PC-3 (cell line): ENCODE data around the gene PLBD1. TPM values are rescaled to one million over a fixed set of nuclear protein-coding genes. Genes with fewer than 3 reads are reported as not detected.

Experiments used
- ATAC-seq: fragments of 200-7000 bp; cut with Tn5 transposase; 2 replicates; pipeline ENCODE4 v1.9.1; 2020; ENCODE audit warnings: mild to moderate bottlenecking, moderate library complexity
- BruUV-seq: library from RNA; stranded (reverse); fragments of 400-500 nt; replicated peaks from 2 replicates; lab custom pipeline; 2021; lab: Mats Ljungman, UMichigan
- CTCF ChIA-PET: fragments of 300-600 bp; sonication (Branson Sonifier 250); formaldehyde crosslinking; loops from one replicate; lab custom pipeline; 2022; ENCODE audit warnings: antibody characterized with exemption; lab: Charles Lee
- POLR2A ChIA-PET: fragments of 300-600 bp; sonication (Branson Sonifier 250); formaldehyde crosslinking; loops from one replicate; lab custom pipeline; 2022; ENCODE audit warnings: antibody characterized with exemption; ENCODE audit not compliant: unreplicated experiment; lab: Charles Lee
- DNase-seq: peaks from one replicate; pipeline ENCODE4 v3.0.0-alpha.2; 2015
- H2AFZ ChIP-seq: fragments of 300-600 bp; sonication (generic); 2 replicates; pipeline ENCODE4 v1.6.0; 2016; ENCODE audit warnings: antibody characterized with exemption, low read length
- H3F3A ChIP-seq: fragments of 300-600 bp; sonication (generic); one replicate; pipeline ENCODE4 v1.6.0; 2017; ENCODE audit warnings: antibody characterized with exemption, low read length, control low read depth, mild to moderate bottlenecking; ENCODE audit not compliant: unreplicated experiment
- H3K27ac ChIP-seq: fragments of 300-600 bp; sonication (generic); 2 replicates; pipeline ENCODE4 v1.5.1; 2016; ENCODE audit warnings: mild to moderate bottlenecking, low read length
- H3K27me3 ChIP-seq: fragments of 300-600 bp; sonication (generic); 2 replicates; pipeline ENCODE4 v1.6.1; 2016; ENCODE audit warnings: low read length, mixed read lengths
- H3K36me3 ChIP-seq: fragments of 300-600 bp; sonication (generic); 2 replicates; pipeline ENCODE4 v1.6.1; 2016; ENCODE audit warnings: low read depth, mixed run types, low read length, mixed read lengths
- H3K4me1 ChIP-seq: fragments of 300-600 bp; sonication (generic); 2 replicates; pipeline ENCODE4 v1.5.1; 2016; ENCODE audit warnings: low read length; ENCODE audit not compliant: insufficient read depth
- H3K4me2 ChIP-seq: fragments of 300-600 bp; sonication (generic); 2 replicates; pipeline ENCODE4 v1.6.0; 2016; ENCODE audit warnings: low read length
- H3K4me3 ChIP-seq: fragments of 300-600 bp; sonication (generic); 2 replicates; pipeline ENCODE4 v1.5.1; 2016; ENCODE audit warnings: mild to moderate bottlenecking, low read length, mixed read lengths
- H3K79me2 ChIP-seq: fragments of 300-600 bp; sonication (generic); 2 replicates; pipeline ENCODE4 v1.6.1; 2017; ENCODE audit warnings: low read length, mixed read lengths
- H3K9ac ChIP-seq: fragments of 300-600 bp; sonication (generic); 2 replicates; pipeline ENCODE4 v1.6.0; 2016; ENCODE audit warnings: mild to moderate bottlenecking, low read length
- H3K9me2 ChIP-seq: fragments of 300-600 bp; sonication (generic); replicated peaks from 2 replicates; pipeline ENCODE4 v1.6.1; 2016; ENCODE audit warnings: mixed run types, low read length, mixed read lengths
- H3K9me3 ChIP-seq: fragments of 300-600 bp; sonication (generic); 2 replicates; pipeline ENCODE4 v1.6.1; 2016; ENCODE audit warnings: low read length, mixed read lengths
- H4K20me1 ChIP-seq: fragments of 300-600 bp; sonication (generic); 2 replicates; pipeline ENCODE4 v1.6.1; 2016; ENCODE audit warnings: low read length, mixed read lengths
- EZH2 ChIP-seq: fragments of 300-600 bp; sonication (generic); IDR thresholded peaks from one replicate; pipeline ENCODE4 v1.6.1; 2017; ENCODE audit warnings: antibody characterized with exemption, mild to moderate bottlenecking, low read length; ENCODE audit not compliant: unreplicated experiment
- EZH2phosphoT487 ChIP-seq: fragments of 300-600 bp; sonication (generic); IDR thresholded peaks from 2 replicates; pipeline ENCODE4 v1.6.1; 2018; ENCODE audit warnings: mild to moderate bottlenecking, antibody characterized with exemption, low read length, borderline replicate concordance
- intact Hi-C: fragments of 100-400 bp; cut with micrococcal nuclease; formaldehyde crosslinking; loops from 2 replicates; pipeline ENCODE4 v1.9.0; 2023
- total RNA-seq: library from RNA; depleted of rRNA; stranded (reverse); fragments of >200 nt; gene quantifications from 2 replicates; pipeline ENCODE4 v1.2.3, GENCODE V29; 2014
- TF ChIP-seq, protein P1 (sequence below): fragments of 300-600 bp; sonication (generic); conservative IDR thresholded peaks from 2 replicates; pipeline ENCODE4 v1.5.1; 2017; ENCODE audit warnings: antibody characterized with exemption, low read depth, mild to moderate bottlenecking, low read length

PLBD1 gene
- total RNA-seq, 1 experiment from 2014 or later = 0.87 TPM

DNA sequence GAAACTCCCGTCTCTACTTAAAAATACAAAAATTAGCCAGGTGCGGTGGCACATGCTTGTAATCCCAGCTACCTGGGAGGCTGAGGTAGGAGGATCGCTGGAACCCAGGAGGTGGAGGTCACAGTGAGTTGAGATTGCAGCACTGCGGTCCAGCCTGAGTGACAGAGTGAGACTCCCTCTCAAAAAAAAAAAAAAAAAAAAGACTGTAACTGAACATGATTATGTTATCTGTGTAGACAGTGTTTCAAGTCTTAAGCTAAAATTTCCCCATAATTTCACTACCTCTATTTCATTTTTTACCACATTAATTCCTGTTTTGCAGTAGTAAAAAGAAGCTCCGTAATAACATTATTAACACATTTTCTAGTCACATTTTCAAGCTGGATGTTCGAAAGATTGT lies 5.4 kb downstream of the PLBD1 start:
- H3K27me3 ChIP-seq = no peaks in the 10 kb centered on the region
- no peak overlapping the region for H2AFZ ChIP-seq
- intact Hi-C loops = no loop called here
- no peak overlapping the region for H3K27ac ChIP-seq
- BruUV-seq = no TSS peak
- H4K20me1 ChIP-seq = no peaks in the 10 kb centered on the region
- no peak for ATAC-seq
- H3K9me2 ChIP-seq = no peaks in the 10 kb centered on the region
- no peak overlapping the region for H3K4me2 ChIP-seq
- no peak overlapping the region for H3K4me3 ChIP-seq
- no peaks in the 10 kb centered on the region for H3K36me3 ChIP-seq
- H3K4me1 ChIP-seq = no peaks in the 10 kb centered on the region
- DNase-seq = no peak
- no peaks in the 10 kb centered on the region for H3K79me2 ChIP-seq
- no peaks in the 10 kb centered on the region for H3K9me3 ChIP-seq
- no peaks in the 10 kb centered on the region for H3F3A ChIP-seq
- no peak overlapping the region for H3K9ac ChIP-seq
- CTCF ChIA-PET = no interaction called here
- TF ChIP-seq EZH2phosphoT487 (no peak), EZH2 (no peak)
- TF ChIP-seq, protein P1, sequence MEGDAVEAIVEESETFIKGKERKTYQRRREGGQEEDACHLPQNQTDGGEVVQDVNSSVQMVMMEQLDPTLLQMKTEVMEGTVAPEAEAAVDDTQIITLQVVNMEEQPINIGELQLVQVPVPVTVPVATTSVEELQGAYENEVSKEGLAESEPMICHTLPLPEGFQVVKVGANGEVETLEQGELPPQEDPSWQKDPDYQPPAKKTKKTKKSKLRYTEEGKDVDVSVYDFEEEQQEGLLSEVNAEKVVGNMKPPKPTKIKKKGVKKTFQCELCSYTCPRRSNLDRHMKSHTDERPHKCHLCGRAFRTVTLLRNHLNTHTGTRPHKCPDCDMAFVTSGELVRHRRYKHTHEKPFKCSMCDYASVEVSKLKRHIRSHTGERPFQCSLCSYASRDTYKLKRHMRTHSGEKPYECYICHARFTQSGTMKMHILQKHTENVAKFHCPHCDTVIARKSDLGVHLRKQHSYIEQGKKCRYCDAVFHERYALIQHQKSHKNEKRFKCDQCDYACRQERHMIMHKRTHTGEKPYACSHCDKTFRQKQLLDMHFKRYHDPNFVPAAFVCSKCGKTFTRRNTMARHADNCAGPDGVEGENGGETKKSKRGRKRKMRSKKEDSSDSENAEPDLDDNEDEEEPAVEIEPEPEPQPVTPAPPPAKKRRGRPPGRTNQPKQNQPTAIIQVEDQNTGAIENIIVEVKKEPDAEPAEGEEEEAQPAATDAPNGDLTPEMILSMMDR = no peak
- POLR2A ChIA-PET = no interaction called here

DNA sequence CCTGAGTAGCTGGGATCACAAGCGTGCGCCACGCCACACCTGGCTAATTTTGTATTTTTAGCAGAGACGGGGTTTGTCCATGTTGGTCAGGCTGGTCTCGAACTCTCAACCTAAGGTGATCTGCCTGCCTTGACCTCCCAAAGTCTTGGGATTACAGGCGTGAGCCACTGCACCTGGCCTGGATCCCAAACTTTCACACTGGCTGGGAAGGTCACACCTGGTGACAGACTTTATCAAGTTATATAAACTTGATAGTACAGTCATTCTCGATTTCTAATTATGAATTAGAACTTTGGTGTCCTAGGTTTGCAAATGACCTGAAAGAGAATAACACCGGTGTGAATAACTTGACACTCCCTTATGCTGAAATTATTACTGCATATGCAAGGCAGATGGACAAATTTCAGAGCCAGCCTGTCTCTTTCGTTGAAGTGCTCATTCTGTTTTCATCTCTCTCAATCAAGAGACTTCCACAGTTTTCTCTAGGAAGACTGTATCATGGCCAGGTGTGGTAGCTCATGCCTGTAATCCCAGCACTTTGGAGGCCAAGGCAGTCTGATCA lies 5.9 kb downstream of the PLBD1 start:
- intact Hi-C loops = no loop called here
- CTCF ChIA-PET = no interaction called here
- no peaks in the 10 kb centered on the region for H3K79me2 ChIP-seq
- H3K9me2 ChIP-seq = no peaks in the 10 kb centered on the region
- no peaks in the 10 kb centered on the region for H4K20me1 ChIP-seq
- H3K36me3 ChIP-seq = no peaks in the 10 kb centered on the region
- no peaks in the 10 kb centered on the region for H3F3A ChIP-seq
- no peak overlapping the region for H3K4me2 ChIP-seq
- H3K27ac ChIP-seq = no peak overlapping the region
- H2AFZ ChIP-seq = no peak overlapping the region
- TF ChIP-seq EZH2phosphoT487 (no peak), EZH2 (no peak)
- TF ChIP-seq, protein P1 = no peak
- DNase-seq (no peak), ATAC-seq (no peak)
- BruUV-seq = no TSS peak
- H3K9me3 ChIP-seq = no peaks in the 10 kb centered on the region
- H3K27me3 ChIP-seq = no peaks in the 10 kb centered on the region
- H3K4me3 ChIP-seq = no peak overlapping the region
- no peak overlapping the region for H3K9ac ChIP-seq
- POLR2A ChIA-PET = no interaction called here
- no peaks in the 10 kb centered on the region for H3K4me1 ChIP-seq

DNA sequence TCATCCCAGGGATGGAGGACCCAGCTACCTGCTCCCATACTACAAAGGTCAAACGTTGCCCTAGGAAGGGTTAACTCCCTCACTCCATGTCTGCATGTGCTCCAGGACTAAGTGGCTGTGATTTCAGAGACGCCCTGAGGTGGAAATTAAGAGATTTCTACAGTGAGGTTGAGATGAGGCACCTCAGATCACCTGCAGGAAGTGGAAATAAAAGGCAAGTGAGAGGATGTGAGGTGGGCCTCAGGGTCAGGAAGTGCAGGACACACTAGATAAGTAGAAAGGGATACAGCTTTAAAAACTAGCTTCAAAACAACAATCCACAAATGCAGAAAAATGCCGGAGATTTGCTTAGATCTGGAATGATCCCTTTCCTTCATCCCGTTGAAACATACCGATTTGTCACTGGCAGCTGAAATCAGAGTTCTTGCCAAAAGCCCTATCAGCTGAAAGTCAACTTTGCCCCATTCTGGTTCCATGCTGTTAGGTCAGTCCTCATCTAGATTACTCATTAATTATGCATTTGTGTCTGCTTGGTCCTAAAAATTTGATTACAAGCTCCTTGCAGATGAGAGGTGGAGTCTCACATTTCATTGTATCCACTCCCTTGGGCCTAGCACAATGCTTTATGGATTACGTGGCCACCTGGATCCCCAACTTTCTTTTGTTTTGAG lies 6.6 kb downstream of the PLBD1 start:
- Histone ChIP-seq H2AFZ (no peak overlapping the region), H3K4me3 (no peak overlapping the region), H3K79me2 (no peaks in the 10 kb centered on the region), H3K9ac (no peak overlapping the region), H3K36me3 (no peaks in the 10 kb centered on the region), H3K27me3 (no peaks in the 10 kb centered on the region), H3K9me2 (no peaks in the 10 kb centered on the region), H3K4me1 (no peaks in the 10 kb centered on the region), H3K27ac (no peak overlapping the region), H3K9me3 (no peaks in the 10 kb centered on the region), H4K20me1 (no peaks in the 10 kb centered on the region), H3K4me2 (no peak overlapping the region), H3F3A (no peaks in the 10 kb centered on the region)
- intact Hi-C loops = no loop called here
- DNase-seq (no peak), ATAC-seq (no peak)
- no peak for TF ChIP-seq EZH2
- no peak for TF ChIP-seq EZH2phosphoT487
- TF ChIP-seq, protein P1 = no peak
- ChIA-PET CTCF (no interaction called here), POLR2A (no interaction called here)
- no TSS peak for BruUV-seq
